Measurements from ENCODE around the gene TECPR2.

TECPR2 gene

DNA sequence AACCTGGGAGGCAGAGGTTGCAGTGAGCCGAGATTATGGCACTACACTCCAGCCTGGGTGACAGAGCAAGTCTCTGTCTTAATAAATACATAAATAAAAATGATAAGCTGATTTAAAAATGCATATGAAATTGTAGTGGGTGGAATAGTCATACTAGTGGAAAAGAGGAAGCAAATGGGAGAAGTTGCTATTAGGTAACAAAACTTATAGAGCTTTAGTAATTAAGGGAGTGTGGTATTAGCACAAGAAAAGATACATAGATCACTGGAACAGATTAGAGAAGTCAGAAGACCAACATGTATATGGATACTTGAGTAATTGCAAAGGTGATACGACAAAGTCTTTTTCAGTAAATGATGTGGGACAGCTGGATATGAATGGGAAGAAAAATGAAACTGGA, 26.5 kb downstream of the TECPR2 start:
- no peak for ATAC-seq
- TF ChIP-seq ARNTL (CRISPR knock-in tag; IDR thresholded peaks at IDR 0.05; ENCODE audit: borderline replicate concordance, low read depth): no peak
- no peak for TF ChIP-seq SNAI2 (CRISPR knock-in tag; IDR thresholded peaks at IDR 0.05)
- TF ChIP-seq, protein P1, sequence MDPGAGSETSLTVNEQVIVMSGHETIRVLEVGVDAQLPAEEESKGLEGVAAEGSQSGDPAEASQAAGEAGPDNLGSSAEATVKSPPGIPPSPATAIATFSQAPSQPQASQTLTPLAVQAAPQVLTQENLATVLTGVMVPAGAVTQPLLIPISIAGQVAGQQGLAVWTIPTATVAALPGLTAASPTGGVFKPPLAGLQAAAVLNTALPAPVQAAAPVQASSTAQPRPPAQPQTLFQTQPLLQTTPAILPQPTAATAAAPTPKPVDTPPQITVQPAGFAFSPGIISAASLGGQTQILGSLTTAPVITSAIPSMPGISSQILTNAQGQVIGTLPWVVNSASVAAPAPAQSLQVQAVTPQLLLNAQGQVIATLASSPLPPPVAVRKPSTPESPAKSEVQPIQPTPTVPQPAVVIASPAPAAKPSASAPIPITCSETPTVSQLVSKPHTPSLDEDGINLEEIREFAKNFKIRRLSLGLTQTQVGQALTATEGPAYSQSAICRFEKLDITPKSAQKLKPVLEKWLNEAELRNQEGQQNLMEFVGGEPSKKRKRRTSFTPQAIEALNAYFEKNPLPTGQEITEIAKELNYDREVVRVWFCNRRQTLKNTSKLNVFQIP (CRISPR knock-in tag; IDR thresholded peaks at IDR 0.05; ENCODE audit: borderline replicate concordance, low read depth): no peak
- no peak for TF ChIP-seq ZFP30 (CRISPR knock-in tag; IDR thresholded peaks at IDR 0.05)
- no peak for TF ChIP-seq CSDC2 (CRISPR knock-in tag; IDR thresholded peaks at IDR 0.05)
- no peak for TF ChIP-seq ESRRG (CRISPR knock-in tag; IDR thresholded peaks at IDR 0.05)
- TF ChIP-seq ZFP3 (CRISPR knock-in tag; IDR thresholded peaks at IDR 0.05): no peak
- no peak for TF ChIP-seq ZNF70 (CRISPR knock-in tag; IDR thresholded peaks at IDR 0.05)
- TF ChIP-seq BACH2 (CRISPR knock-in tag; IDR thresholded peaks at IDR 0.05; ENCODE audit: borderline replicate concordance): no peak
- TF ChIP-seq TOX (CRISPR knock-in tag; IDR thresholded peaks at IDR 0.05; ENCODE audit: borderline replicate concordance): no peak
- no peak for TF ChIP-seq RARB (CRISPR knock-in tag; IDR thresholded peaks at IDR 0.05)
- TF ChIP-seq, protein P2, sequence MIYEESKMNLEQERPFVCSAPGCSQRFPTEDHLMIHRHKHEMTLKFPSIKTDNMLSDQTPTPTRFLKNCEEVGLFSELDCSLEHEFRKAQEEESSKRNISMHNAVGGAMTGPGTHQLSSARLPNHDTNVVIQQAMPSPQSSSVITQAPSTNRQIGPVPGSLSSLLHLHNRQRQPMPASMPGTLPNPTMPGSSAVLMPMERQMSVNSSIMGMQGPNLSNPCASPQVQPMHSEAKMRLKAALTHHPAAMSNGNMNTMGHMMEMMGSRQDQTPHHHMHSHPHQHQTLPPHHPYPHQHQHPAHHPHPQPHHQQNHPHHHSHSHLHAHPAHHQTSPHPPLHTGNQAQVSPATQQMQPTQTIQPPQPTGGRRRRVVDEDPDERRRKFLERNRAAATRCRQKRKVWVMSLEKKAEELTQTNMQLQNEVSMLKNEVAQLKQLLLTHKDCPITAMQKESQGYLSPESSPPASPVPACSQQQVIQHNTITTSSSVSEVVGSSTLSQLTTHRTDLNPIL (CRISPR knock-in tag; IDR thresholded peaks at IDR 0.05; ENCODE audit: low read depth): no peak
- TF ChIP-seq ZNF8 (CRISPR knock-in tag; IDR thresholded peaks at IDR 0.05): no peak
- no peak for TF ChIP-seq ISL1 (CRISPR knock-in tag; IDR thresholded peaks at IDR 0.05)
- TF ChIP-seq, protein P3, sequence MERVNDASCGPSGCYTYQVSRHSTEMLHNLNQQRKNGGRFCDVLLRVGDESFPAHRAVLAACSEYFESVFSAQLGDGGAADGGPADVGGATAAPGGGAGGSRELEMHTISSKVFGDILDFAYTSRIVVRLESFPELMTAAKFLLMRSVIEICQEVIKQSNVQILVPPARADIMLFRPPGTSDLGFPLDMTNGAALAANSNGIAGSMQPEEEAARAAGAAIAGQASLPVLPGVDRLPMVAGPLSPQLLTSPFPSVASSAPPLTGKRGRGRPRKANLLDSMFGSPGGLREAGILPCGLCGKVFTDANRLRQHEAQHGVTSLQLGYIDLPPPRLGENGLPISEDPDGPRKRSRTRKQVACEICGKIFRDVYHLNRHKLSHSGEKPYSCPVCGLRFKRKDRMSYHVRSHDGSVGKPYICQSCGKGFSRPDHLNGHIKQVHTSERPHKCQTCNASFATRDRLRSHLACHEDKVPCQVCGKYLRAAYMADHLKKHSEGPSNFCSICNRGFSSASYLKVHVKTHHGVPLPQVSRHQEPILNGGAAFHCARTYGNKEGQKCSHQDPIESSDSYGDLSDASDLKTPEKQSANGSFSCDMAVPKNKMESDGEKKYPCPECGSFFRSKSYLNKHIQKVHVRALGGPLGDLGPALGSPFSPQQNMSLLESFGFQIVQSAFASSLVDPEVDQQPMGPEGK (CRISPR knock-in tag; IDR thresholded peaks at IDR 0.05; ENCODE audit: borderline replicate concordance): no peak
- TF ChIP-seq PPARA (CRISPR knock-in tag; IDR thresholded peaks at IDR 0.05; ENCODE audit: borderline replicate concordance): no peak
- TF ChIP-seq GLIS3 (CRISPR knock-in tag; IDR thresholded peaks at IDR 0.05): no peak
- TF ChIP-seq ZC3H10 (CRISPR knock-in tag; IDR thresholded peaks at IDR 0.05): no peak
- no peak for TF ChIP-seq ZNF565 (CRISPR knock-in tag; conservative IDR thresholded peaks at IDR 0.05; ENCODE audit: low read depth)

DNA sequence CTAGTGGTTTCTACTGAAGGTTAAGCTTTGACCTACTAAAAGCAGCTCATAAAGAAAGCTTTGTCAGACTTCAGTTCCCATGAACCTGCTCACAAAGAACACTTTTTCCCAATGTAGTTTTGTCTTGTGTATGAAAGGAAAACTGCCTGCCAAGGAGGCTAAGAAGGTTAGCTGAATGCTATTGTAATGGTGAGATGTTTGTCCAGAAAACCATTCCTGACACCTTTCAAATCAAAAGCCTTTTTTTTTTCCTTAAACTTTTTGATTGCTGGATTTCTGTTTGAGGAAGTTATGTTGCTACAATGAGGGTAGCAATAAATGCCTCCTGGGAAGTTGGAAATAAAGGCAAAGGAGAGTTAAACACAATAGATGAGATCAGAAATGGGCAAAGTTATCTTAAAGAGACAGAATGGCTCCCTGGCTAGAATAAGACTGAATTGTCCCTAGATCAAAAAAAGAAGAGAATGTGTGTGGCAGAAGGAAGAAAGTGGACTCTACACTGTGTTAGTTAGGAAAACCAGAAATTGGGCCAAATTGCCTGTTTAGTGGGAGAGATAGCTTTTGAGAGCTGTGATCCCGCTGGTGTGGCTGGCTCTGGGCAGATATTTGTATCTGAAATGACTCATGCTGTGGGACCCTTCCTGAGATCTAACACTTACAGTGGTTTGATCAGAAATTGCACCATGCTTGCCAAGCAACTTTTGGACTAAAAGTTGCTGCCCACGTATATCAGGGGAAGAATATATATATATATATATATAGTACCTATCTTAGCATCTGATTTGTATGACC, 27.5 kb downstream of the TECPR2 start:
- no peak for ATAC-seq
- TF ChIP-seq, protein P1 (CRISPR knock-in tag; IDR thresholded peaks at IDR 0.05; ENCODE audit: borderline replicate concordance, low read depth): no peak
- TF ChIP-seq ZNF565 (CRISPR knock-in tag; conservative IDR thresholded peaks at IDR 0.05; ENCODE audit: low read depth) (no peak), CSDC2 (CRISPR knock-in tag; IDR thresholded peaks at IDR 0.05) (no peak), ESRRG (CRISPR knock-in tag; IDR thresholded peaks at IDR 0.05) (no peak), ZFP3 (CRISPR knock-in tag; IDR thresholded peaks at IDR 0.05) (no peak), TOX (CRISPR knock-in tag; IDR thresholded peaks at IDR 0.05; ENCODE audit: borderline replicate concordance) (no peak), ARNTL (CRISPR knock-in tag; IDR thresholded peaks at IDR 0.05; ENCODE audit: borderline replicate concordance, low read depth) (no peak), ZNF70 (CRISPR knock-in tag; IDR thresholded peaks at IDR 0.05) (no peak), TCF4 (CRISPR knock-in tag; IDR thresholded peaks at IDR 0.05; ENCODE audit: borderline replicate concordance) (no peak), ZFP30 (CRISPR knock-in tag; IDR thresholded peaks at IDR 0.05) (no peak), ISL1 (CRISPR knock-in tag; IDR thresholded peaks at IDR 0.05) (no peak), ZNF8 (CRISPR knock-in tag; IDR thresholded peaks at IDR 0.05) (no peak), RARB (CRISPR knock-in tag; IDR thresholded peaks at IDR 0.05) (no peak), GLIS3 (CRISPR knock-in tag; IDR thresholded peaks at IDR 0.05) (no peak), BACH2 (CRISPR knock-in tag; IDR thresholded peaks at IDR 0.05; ENCODE audit: borderline replicate concordance) (no peak), ZC3H10 (CRISPR knock-in tag; IDR thresholded peaks at IDR 0.05) (no peak), PPARA (CRISPR knock-in tag; IDR thresholded peaks at IDR 0.05; ENCODE audit: borderline replicate concordance) (no peak)
- TF ChIP-seq, protein P2 (CRISPR knock-in tag; IDR thresholded peaks at IDR 0.05; ENCODE audit: low read depth): no peak
- TF ChIP-seq, protein P4, sequence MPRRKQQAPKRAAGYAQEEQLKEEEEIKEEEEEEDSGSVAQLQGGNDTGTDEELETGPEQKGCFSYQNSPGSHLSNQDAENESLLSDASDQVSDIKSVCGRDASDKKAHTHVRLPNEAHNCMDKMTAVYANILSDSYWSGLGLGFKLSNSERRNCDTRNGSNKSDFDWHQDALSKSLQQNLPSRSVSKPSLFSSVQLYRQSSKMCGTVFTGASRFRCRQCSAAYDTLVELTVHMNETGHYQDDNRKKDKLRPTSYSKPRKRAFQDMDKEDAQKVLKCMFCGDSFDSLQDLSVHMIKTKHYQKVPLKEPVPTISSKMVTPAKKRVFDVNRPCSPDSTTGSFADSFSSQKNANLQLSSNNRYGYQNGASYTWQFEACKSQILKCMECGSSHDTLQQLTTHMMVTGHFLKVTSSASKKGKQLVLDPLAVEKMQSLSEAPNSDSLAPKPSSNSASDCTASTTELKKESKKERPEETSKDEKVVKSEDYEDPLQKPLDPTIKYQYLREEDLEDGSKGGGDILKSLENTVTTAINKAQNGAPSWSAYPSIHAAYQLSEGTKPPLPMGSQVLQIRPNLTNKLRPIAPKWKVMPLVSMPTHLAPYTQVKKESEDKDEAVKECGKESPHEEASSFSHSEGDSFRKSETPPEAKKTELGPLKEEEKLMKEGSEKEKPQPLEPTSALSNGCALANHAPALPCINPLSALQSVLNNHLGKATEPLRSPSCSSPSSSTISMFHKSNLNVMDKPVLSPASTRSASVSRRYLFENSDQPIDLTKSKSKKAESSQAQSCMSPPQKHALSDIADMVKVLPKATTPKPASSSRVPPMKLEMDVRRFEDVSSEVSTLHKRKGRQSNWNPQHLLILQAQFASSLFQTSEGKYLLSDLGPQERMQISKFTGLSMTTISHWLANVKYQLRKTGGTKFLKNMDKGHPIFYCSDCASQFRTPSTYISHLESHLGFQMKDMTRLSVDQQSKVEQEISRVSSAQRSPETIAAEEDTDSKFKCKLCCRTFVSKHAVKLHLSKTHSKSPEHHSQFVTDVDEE (CRISPR knock-in tag; IDR thresholded peaks at IDR 0.05): no peak

Measured in SK-N-SH treated with all-trans-retinoic acid at 6 μM for 48 hours (cell line).